ENCODE results near the gene BAIAP3.

BAIAP3 gene

GRCh38 chr16:1331712-1332617, 1.5 kb upstream of the BAIAP3 start:
- CTCF ChIA-PET: no interaction called here
- POLR2A ChIA-PET: interaction anchor here (1.2 kb wide), 1 partner anchor 23 kb away, joined by 8 read pairs; no protein-coding TSS in a partner anchor
- no peak for DNase-seq (ENCODE audit: extremely low spot score)
- TF ChIP-seq L3MBTL2 (conservative IDR thresholded peaks at IDR 0.05): no peak
- no peak for TF ChIP-seq ELF4 (IDR thresholded peaks at IDR 0.05)
- no peak for TF ChIP-seq ARNT (IDR thresholded peaks at IDR 0.05)
- TF ChIP-seq FOXK2 (IDR thresholded peaks at IDR 0.05): no peak
- TF ChIP-seq SUZ12 (IDR thresholded peaks at IDR 0.05): no peak
- TF ChIP-seq SP1 (IDR thresholded peaks at IDR 0.05): no peak
- no peak for TF ChIP-seq PKNOX1 (IDR thresholded peaks at IDR 0.05)
- no peak for TF ChIP-seq TARDBP (IDR thresholded peaks at IDR 0.05)
- no peak for TF ChIP-seq HDGF (IDR thresholded peaks at IDR 0.05; ENCODE audit: borderline replicate concordance)
- TF ChIP-seq BHLHE40 (IDR thresholded peaks at IDR 0.05; ENCODE audit: borderline replicate concordance): no peak
- no peak for TF ChIP-seq FOXA1 (IDR thresholded peaks at IDR 0.05)
- TF ChIP-seq NFRKB (IDR thresholded peaks at IDR 0.05): no peak
- no peak for TF ChIP-seq ZNF384 (IDR thresholded peaks at IDR 0.05)
- no peak for TF ChIP-seq LEF1 (IDR thresholded peaks at IDR 0.05; ENCODE audit: borderline replicate concordance)

- TF ChIP-seq SP1 (IDR thresholded peaks at IDR 0.05): no peak
- no peak for TF ChIP-seq FOXM1 (IDR thresholded peaks at IDR 0.05; ENCODE audit: borderline replicate concordance)
- no peak for TF ChIP-seq ARNT (IDR thresholded peaks at IDR 0.05)
- ChIA-PET CTCF (no interaction called here), POLR2A (interaction anchor here (0.9 to 1.2 kb wide), 2 partner anchors 11 to 24 kb away, joined by 3 to 8 read pairs; no protein-coding TSS in a partner anchor)
- DNase-seq (ENCODE audit: extremely low spot score): no peak
These were observed 762 bp upstream of the BAIAP3 start for GRCh38 chr16:1332618-1333148.

GRCh38 chr16:1333854-1334700, 632 bp downstream of the BAIAP3 start:
- TF ChIP-seq ARNT (IDR thresholded peaks at IDR 0.05) (no peak), TARDBP (IDR thresholded peaks at IDR 0.05) (no peak), FOXA1 (IDR thresholded peaks at IDR 0.05) (no peak), FOXM1 (IDR thresholded peaks at IDR 0.05; ENCODE audit: borderline replicate concordance) (no peak), ZNF384 (IDR thresholded peaks at IDR 0.05) (no peak), PKNOX1 (IDR thresholded peaks at IDR 0.05) (no peak), LEF1 (IDR thresholded peaks at IDR 0.05; ENCODE audit: borderline replicate concordance) (no peak), NFRKB (IDR thresholded peaks at IDR 0.05) (no peak), BHLHE40 (IDR thresholded peaks at IDR 0.05; ENCODE audit: borderline replicate concordance) (no peak), SP1 (IDR thresholded peaks at IDR 0.05) (no peak), CTBP1 (IDR thresholded peaks at IDR 0.05; ENCODE audit: borderline replicate concordance) (no peak), FOXK2 (IDR thresholded peaks at IDR 0.05) (no peak)
- ChIA-PET POLR2A (interaction anchor here (1.0 kb wide), 2 partner anchors 12 to 25 kb away, joined by 3 to 4 read pairs; partner anchors contain the start of gene UBE2I), CTCF (interaction anchor here (1.3 kb wide), 1 partner anchor 29 kb away, joined by 5 read pairs; no protein-coding TSS in a partner anchor)
- no peak for DNase-seq (ENCODE audit: extremely low spot score)

GRCh38 chr16:1334739-1335138, 1.3 kb downstream of the BAIAP3 start:
- DNase-seq (ENCODE audit: extremely low spot score): no peak
- CTCF ChIA-PET: interaction anchor here (1.3 kb wide), 1 partner anchor 29 kb away, joined by 5 read pairs; no protein-coding TSS in a partner anchor
- TF ChIP-seq FOXM1 (IDR thresholded peaks at IDR 0.05; ENCODE audit: borderline replicate concordance) (no peak), SP1 (IDR thresholded peaks at IDR 0.05) (no peak), FOXA1 (IDR thresholded peaks at IDR 0.05) (no peak), L3MBTL2 (conservative IDR thresholded peaks at IDR 0.05) (no peak), PKNOX1 (IDR thresholded peaks at IDR 0.05) (no peak), HDGF (IDR thresholded peaks at IDR 0.05; ENCODE audit: borderline replicate concordance) (no peak), ZNF384 (IDR thresholded peaks at IDR 0.05) (no peak), NFRKB (IDR thresholded peaks at IDR 0.05) (no peak), ARNT (IDR thresholded peaks at IDR 0.05) (no peak), CTBP1 (IDR thresholded peaks at IDR 0.05; ENCODE audit: borderline replicate concordance) (no peak)
- POLR2A ChIA-PET: interaction anchor here (0.6 to 1.0 kb wide), 2 partner anchors 26 to 86 kb away, joined by 3 to 4 read pairs; partner anchors contain the start of genes UBE2I and UQCC4

- no peak for DNase-seq (ENCODE audit: extremely low spot score)
- POLR2A ChIA-PET: interaction anchor here (0.6 to 1.0 kb wide), 2 partner anchors 26 to 85 kb away, joined by 3 to 4 read pairs; partner anchors contain the start of genes UBE2I and UQCC4
- TF ChIP-seq LEF1 (IDR thresholded peaks at IDR 0.05; ENCODE audit: borderline replicate concordance): no peak
- CTCF ChIA-PET: interaction anchor here (1.3 kb wide), 1 partner anchor 28 kb away, joined by 5 read pairs; no protein-coding TSS in a partner anchor
These were observed 1.9 kb downstream of the BAIAP3 start for GRCh38 chr16:1335211-1335971.

Measured in HEK293T (cell line).